ENCODE results near the gene CCL22.

CCL22 gene

DNA sequence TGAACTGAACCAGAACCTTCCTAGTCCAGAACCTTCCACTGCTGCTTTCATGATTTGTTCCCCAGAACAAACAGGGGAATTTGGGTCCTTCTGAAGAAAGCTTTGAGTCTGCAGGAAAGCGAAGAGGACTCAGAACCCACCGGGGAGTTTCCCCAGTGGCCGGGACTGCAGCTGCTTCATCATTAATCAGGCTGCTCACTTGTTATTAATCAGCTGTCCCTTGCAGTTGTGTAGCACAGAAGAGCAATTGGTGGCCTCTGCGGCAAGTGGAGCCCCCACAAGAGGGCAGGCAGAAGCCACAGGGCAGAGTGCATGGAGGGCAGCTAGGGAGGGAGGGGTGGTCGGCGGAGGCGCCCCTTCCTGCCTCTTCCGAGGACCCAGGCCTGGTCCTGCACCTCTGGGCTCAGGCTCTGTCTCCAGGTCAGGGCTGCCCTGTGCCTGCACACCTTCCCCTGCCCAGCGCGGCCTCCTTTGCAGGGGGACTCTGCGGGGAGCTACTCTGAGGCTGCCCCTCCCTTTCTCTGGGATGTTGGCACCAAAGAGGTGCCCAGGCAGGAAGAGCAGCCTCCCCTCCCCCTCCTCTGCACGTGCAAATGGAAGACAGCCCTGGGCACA lies 52.9 kb downstream of the CCL22 start:
- H3K27ac ChIP-seq: no peak overlapping the region

DNA sequence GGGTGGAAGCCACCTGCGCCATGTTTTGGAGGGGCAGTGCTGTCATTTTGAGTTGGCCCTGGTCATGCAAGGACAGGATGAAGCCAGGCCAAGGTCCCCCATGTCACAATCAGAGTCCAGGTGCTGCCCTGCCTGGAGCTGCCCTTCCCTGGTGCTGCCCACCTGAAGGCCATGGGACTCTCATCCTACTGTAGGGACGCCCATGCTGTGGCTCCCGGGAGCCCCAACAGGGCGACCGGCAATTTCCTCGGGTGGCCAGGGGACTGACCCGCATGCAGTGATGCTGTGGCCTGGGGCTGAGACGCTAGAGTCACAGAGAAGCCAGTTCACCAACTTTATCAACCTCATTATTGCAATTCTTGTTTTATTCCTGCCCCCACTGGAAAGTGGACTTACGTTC lies 54.0 kb downstream of the CCL22 start:
- no peak overlapping the region for H3K27ac ChIP-seq
- TF ChIP-seq ZFX (IDR thresholded peaks at IDR 0.05): no peak
- TF ChIP-seq, protein P1, sequence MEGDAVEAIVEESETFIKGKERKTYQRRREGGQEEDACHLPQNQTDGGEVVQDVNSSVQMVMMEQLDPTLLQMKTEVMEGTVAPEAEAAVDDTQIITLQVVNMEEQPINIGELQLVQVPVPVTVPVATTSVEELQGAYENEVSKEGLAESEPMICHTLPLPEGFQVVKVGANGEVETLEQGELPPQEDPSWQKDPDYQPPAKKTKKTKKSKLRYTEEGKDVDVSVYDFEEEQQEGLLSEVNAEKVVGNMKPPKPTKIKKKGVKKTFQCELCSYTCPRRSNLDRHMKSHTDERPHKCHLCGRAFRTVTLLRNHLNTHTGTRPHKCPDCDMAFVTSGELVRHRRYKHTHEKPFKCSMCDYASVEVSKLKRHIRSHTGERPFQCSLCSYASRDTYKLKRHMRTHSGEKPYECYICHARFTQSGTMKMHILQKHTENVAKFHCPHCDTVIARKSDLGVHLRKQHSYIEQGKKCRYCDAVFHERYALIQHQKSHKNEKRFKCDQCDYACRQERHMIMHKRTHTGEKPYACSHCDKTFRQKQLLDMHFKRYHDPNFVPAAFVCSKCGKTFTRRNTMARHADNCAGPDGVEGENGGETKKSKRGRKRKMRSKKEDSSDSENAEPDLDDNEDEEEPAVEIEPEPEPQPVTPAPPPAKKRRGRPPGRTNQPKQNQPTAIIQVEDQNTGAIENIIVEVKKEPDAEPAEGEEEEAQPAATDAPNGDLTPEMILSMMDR (conservative IDR thresholded peaks at IDR 0.05): no peak

More for the DNA sequence above, 52.9 kb downstream of the CCL22 start:
- TF ChIP-seq, protein P1 (conservative IDR thresholded peaks at IDR 0.05): no peak
- no peak for TF ChIP-seq ZFX (IDR thresholded peaks at IDR 0.05)

- no peak for TF ChIP-seq ZFX (IDR thresholded peaks at IDR 0.05)
- TF ChIP-seq, protein P1 (conservative IDR thresholded peaks at IDR 0.05): no peak
These were observed 54.7 kb downstream of the CCL22 start for GRCh38 chr16:57413301-57413730.

DNA sequence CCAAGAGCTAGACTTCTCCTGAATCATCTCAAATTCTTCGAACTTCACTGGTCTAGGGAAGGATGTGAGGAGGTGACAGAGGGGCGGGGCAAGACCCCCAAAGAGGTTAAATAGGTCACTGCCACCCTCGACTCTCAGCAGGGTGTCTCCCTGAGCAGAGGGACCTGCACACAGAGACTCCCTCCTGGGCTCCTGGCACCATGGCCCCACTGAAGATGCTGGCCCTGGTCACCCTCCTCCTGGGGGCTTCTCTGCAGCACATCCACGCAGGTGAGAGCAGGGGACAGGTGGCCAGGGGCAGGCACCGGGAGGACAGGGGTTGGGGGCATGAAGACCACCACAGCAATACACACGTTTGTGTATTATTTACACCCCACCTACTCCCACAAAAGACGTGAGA lies 55.1 kb downstream of the CCL22 start:
- no peak for TF ChIP-seq ZFX (IDR thresholded peaks at IDR 0.05)
- TF ChIP-seq, protein P1 (conservative IDR thresholded peaks at IDR 0.05): no peak
- no peak overlapping the region for H3K27ac ChIP-seq

More at GRCh38 chr16:57413301-57413730, 54.7 kb downstream of the CCL22 start:
- no peak overlapping the region for H3K27ac ChIP-seq

Measured in C4-2B (cell line).